RPMI8226 (cell line): ENCODE results near the gene CCDC183.
"Not testable (repeated sequence)": the region's sequence is repeated elsewhere in the genome, so short reads cannot be mapped to it uniquely, and the experiment has no call there.

Source experiments
- DNase-seq: peaks from one replicate; pipeline ENCODE4 v3.0.0-alpha.2; 2015

The CCDC183 gene

GRCh38 chr9:136785565-136786355 is 10.4 kb upstream of the CCDC183 start:
- peak; percentile 33 for DNase-seq

GRCh38 chr9:136786451-136786850 is 9.7 kb upstream of the CCDC183 start:
- DNase-seq, result no peak

GRCh38 chr9:136786983-136787382 is 9.2 kb upstream of the CCDC183 start:
- DNase-seq, result not testable (repeated sequence)

GRCh38 chr9:136787690-136788400 is 8.3 kb upstream of the CCDC183 start:
- peak; percentile 83 for DNase-seq

GRCh38 chr9:136788644-136789522 is 7.3 kb upstream of the CCDC183 start:
- not testable (repeated sequence) for DNase-seq

- DNase-seq, result no peak
Measured at GRCh38 chr9:136789523-136789937, 6.6 kb upstream of the CCDC183 start.

- DNase-seq, result peak; percentile 100
Measured at GRCh38 chr9:136790640-136791515, 5.3 kb upstream of the CCDC183 start, which contains the start of gene TMEM141. TSS of gene TMEM141 (plus strand) at chr9:136791344. CDS start at chr9:136791371, 27 bp downstream.

GRCh38 chr9:136791516-136792276 is 4.4 kb upstream of the CCDC183 start:
- peak; percentile 90 for DNase-seq

GRCh38 chr9:136792321-136793085 is 3.6 kb upstream of the CCDC183 start:
- DNase-seq, result no peak

- no peak for DNase-seq
Measured at GRCh38 chr9:136793086-136793946, 2.8 kb upstream of the CCDC183 start.

GRCh38 chr9:136794281-136794999 is 1.7 kb upstream of the CCDC183 start:
- DNase-seq, result no peak

GRCh38 chr9:136795000-136795348 is 1.2 kb upstream of the CCDC183 start:
- DNase-seq, result no peak

- not testable (repeated sequence) for DNase-seq
Measured at GRCh38 chr9:136796775-136797347, 723 bp downstream of the CCDC183 start.

- no peak for DNase-seq
Measured at GRCh38 chr9:136798708-136799078, 2.6 kb downstream of the CCDC183 start.

GRCh38 chr9:136799079-136799853 is 3.1 kb downstream of the CCDC183 start:
- DNase-seq, result no peak

- DNase-seq, result peak; percentile 97
Measured at GRCh38 chr9:136799854-136800657, 3.9 kb downstream of the CCDC183 start.

- DNase-seq, result no peak
Measured at GRCh38 chr9:136802321-136802720, 6.2 kb downstream of the CCDC183 start.
